ENCODE data around the gene RIF1.

RIF1 gene

DNA sequence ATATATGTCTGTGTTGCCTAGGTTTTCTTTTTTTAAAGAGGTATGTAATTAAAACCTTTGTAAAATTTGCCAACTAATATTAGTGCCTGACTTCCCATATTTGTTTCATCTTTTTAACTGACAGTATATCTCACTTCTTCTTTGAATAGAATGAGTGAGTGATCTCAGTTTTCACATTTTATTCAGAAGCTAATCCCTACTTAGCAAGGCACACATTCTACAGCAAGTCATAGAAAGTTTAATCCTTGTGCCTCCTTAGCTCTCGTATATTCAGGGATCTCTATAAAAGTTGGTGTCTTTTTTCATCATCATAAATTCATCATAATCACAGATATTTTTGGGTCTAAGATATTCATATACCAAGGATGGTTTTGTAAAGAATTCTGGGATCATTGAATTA lies 66.6 kb downstream of the RIF1 start:
- Histone ChIP-seq H3K36me3 (ENCODE audit: insufficient read depth, low read length) (peaks cover 30% of the 10 kb centered on the region), H3K79me2 (ENCODE audit: control insufficient read depth, insufficient read depth, low read length, unreplicated experiment) (no peaks in the 10 kb centered on the region), H3K4me1 (ENCODE audit: control insufficient read depth, insufficient read depth, low read length, unreplicated experiment) (no peaks in the 10 kb centered on the region), H3K27me3 (ENCODE audit: insufficient read depth, low read length) (no peaks in the 10 kb centered on the region), H2AFZ (ENCODE audit: low read length, unreplicated experiment) (no peak overlapping the region), H3K27ac (ENCODE audit: low read depth, low read length) (no peak overlapping the region), H3K4me3 (ENCODE audit: low read depth, low read length) (no peak overlapping the region)

DNA sequence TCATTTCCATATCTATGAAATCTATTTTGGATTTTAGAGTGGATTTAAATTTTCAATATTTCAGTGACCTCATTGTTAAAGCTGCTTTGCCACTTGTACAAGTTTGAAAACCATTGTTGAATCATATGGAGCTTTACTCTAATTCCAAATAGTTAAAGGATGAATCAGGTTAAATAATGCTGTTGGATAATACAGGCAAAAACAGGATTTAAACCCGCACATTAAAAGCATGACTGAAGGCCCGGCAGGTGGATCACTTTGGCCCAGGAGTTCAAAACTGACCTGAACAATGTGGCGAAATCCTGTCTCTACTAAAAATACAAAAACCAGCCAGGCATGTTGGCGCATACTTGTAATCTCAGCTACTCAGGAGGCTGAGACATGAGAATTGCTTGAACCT lies 68.3 kb downstream of the RIF1 start:
- Histone ChIP-seq H3K79me2 (ENCODE audit: control insufficient read depth, insufficient read depth, low read length, unreplicated experiment) (no peaks in the 10 kb centered on the region), H2AFZ (ENCODE audit: low read length, unreplicated experiment) (no peak overlapping the region), H3K4me3 (ENCODE audit: low read depth, low read length) (no peak overlapping the region), H3K27me3 (ENCODE audit: insufficient read depth, low read length) (no peaks in the 10 kb centered on the region), H3K4me1 (ENCODE audit: control insufficient read depth, insufficient read depth, low read length, unreplicated experiment) (no peaks in the 10 kb centered on the region), H3K27ac (ENCODE audit: low read depth, low read length) (no peak overlapping the region), H3K36me3 (ENCODE audit: insufficient read depth, low read length) (peaks cover 30% of the 10 kb centered on the region)

- H3K36me3 ChIP-seq (ENCODE audit: insufficient read depth, low read length), result peaks cover 8% of the 10 kb centered on the region; the same call in 1 of the 2 replicates
- no peaks in the 10 kb centered on the region for H3K27me3 ChIP-seq (ENCODE audit: insufficient read depth, low read length)
- H3K79me2 ChIP-seq (ENCODE audit: control insufficient read depth, insufficient read depth, low read length, unreplicated experiment), result no peaks in the 10 kb centered on the region
- H3K27ac ChIP-seq (ENCODE audit: low read depth, low read length), result no peak overlapping the region
- no peak overlapping the region for H3K4me3 ChIP-seq (ENCODE audit: low read depth, low read length)
- H2AFZ ChIP-seq (ENCODE audit: low read length, unreplicated experiment), result no peak overlapping the region
- H3K4me1 ChIP-seq (ENCODE audit: control insufficient read depth, insufficient read depth, low read length, unreplicated experiment), result no peaks in the 10 kb centered on the region
These were observed 72.0 kb downstream of the RIF1 start for GRCh38 chr2:151481744-151482143.

- H3K27ac ChIP-seq (ENCODE audit: low read depth, low read length), result no peak overlapping the region
- no peaks in the 10 kb centered on the region for H3K27me3 ChIP-seq (ENCODE audit: insufficient read depth, low read length)
- no peak overlapping the region for H3K4me3 ChIP-seq (ENCODE audit: low read depth, low read length)
- H2AFZ ChIP-seq (ENCODE audit: low read length, unreplicated experiment), result no peak overlapping the region
- H3K79me2 ChIP-seq (ENCODE audit: control insufficient read depth, insufficient read depth, low read length, unreplicated experiment), result no peaks in the 10 kb centered on the region
- no peaks in the 10 kb centered on the region for H3K4me1 ChIP-seq (ENCODE audit: control insufficient read depth, insufficient read depth, low read length, unreplicated experiment)
- peaks cover 6% of the 10 kb centered on the region; the same call in 1 of the 2 replicates for H3K36me3 ChIP-seq (ENCODE audit: insufficient read depth, low read length)
These were observed 72.5 kb downstream of the RIF1 start for GRCh38 chr2:151482171-151482725.

GRCh38 chr2:151483546-151483945 lies 73.8 kb downstream of the RIF1 start:
- Histone ChIP-seq H3K4me1 (ENCODE audit: control insufficient read depth, insufficient read depth, low read length, unreplicated experiment) (no peaks in the 10 kb centered on the region), H3K27me3 (ENCODE audit: insufficient read depth, low read length) (no peaks in the 10 kb centered on the region), H3K4me3 (ENCODE audit: low read depth, low read length) (no peak overlapping the region), H3K36me3 (ENCODE audit: insufficient read depth, low read length) (peaks cover 6% of the 10 kb centered on the region; the same call in 1 of the 2 replicates), H2AFZ (ENCODE audit: low read length, unreplicated experiment) (no peak overlapping the region), H3K27ac (ENCODE audit: low read depth, low read length) (no peak overlapping the region), H3K79me2 (ENCODE audit: control insufficient read depth, insufficient read depth, low read length, unreplicated experiment) (no peaks in the 10 kb centered on the region)

DNA sequence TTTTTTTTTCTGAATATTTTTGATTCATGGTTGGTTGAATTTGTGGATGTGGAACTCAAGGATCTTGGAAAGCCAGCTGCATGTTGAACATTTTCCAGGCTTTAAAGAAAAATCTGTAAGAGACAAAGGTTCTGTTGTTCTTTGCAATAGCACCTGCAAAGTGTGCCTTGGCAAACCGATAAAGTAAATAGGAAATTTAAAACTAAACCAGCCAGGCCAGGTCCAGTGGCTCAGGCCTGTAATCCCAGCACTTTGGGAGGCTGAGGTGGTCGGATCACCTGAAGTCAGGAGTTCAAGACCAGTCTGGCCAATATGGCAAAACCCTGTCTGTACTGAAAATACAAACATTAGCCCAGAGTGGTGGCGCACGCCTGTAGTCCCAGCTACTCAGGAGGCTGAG lies 74.4 kb downstream of the RIF1 start:
- H3K27me3 ChIP-seq (ENCODE audit: insufficient read depth, low read length), result no peaks in the 10 kb centered on the region
- no peaks in the 10 kb centered on the region for H3K79me2 ChIP-seq (ENCODE audit: control insufficient read depth, insufficient read depth, low read length, unreplicated experiment)
- H3K27ac ChIP-seq (ENCODE audit: low read depth, low read length), result no peak overlapping the region
- H3K4me3 ChIP-seq (ENCODE audit: low read depth, low read length), result no peak overlapping the region
- no peak overlapping the region for H2AFZ ChIP-seq (ENCODE audit: low read length, unreplicated experiment)
- no peaks in the 10 kb centered on the region for H3K4me1 ChIP-seq (ENCODE audit: control insufficient read depth, insufficient read depth, low read length, unreplicated experiment)
- peaks cover 6% of the 10 kb centered on the region; the same call in 1 of the 2 replicates for H3K36me3 ChIP-seq (ENCODE audit: insufficient read depth, low read length)

DNA sequence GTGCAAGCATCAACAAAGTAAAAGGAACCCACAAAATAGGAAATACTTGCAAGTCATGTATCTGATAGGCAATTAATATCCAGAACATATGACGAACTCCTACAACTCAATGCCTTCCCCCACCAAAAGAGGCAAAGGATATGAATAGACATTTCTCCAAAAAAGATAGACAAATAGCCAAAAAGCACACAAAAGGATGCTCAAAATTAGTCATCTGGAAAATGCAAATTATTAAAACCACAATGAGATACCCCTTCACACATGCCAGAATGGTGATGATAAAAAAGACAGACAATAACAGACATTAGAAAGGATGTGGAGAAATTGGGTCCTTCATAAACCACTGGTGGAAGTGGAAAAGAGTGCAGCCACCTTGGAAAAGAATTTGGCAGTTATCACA lies 76.4 kb downstream of the RIF1 start:
- H3K27ac ChIP-seq (ENCODE audit: low read depth, low read length), result no peak overlapping the region
- H3K4me3 ChIP-seq (ENCODE audit: low read depth, low read length), result no peak overlapping the region
- H3K36me3 ChIP-seq (ENCODE audit: insufficient read depth, low read length), result no peaks in the 10 kb centered on the region; the same call in 1 of the 2 replicates

GRCh38 chr2:151490276-151490675 lies 80.6 kb downstream of the RIF1 start:
- H2AFZ ChIP-seq (ENCODE audit: low read length, unreplicated experiment), result no peak overlapping the region
- no peaks in the 10 kb centered on the region for H3K27me3 ChIP-seq (ENCODE audit: insufficient read depth, low read length)
- no peak overlapping the region for H3K4me3 ChIP-seq (ENCODE audit: low read depth, low read length)
- no peaks in the 10 kb centered on the region for H3K4me1 ChIP-seq (ENCODE audit: control insufficient read depth, insufficient read depth, low read length, unreplicated experiment)
- H3K27ac ChIP-seq (ENCODE audit: low read depth, low read length), result no peak overlapping the region
- no peaks in the 10 kb centered on the region for H3K79me2 ChIP-seq (ENCODE audit: control insufficient read depth, insufficient read depth, low read length, unreplicated experiment)
- no peaks in the 10 kb centered on the region for H3K36me3 ChIP-seq (ENCODE audit: insufficient read depth, low read length)

More for the DNA sequence above, 76.4 kb downstream of the RIF1 start:
- H3K79me2 ChIP-seq (ENCODE audit: control insufficient read depth, insufficient read depth, low read length, unreplicated experiment), result no peaks in the 10 kb centered on the region
- H2AFZ ChIP-seq (ENCODE audit: low read length, unreplicated experiment), result no peak overlapping the region
- no peaks in the 10 kb centered on the region for H3K27me3 ChIP-seq (ENCODE audit: insufficient read depth, low read length)
- H3K4me1 ChIP-seq (ENCODE audit: control insufficient read depth, insufficient read depth, low read length, unreplicated experiment), result no peaks in the 10 kb centered on the region

DNA sequence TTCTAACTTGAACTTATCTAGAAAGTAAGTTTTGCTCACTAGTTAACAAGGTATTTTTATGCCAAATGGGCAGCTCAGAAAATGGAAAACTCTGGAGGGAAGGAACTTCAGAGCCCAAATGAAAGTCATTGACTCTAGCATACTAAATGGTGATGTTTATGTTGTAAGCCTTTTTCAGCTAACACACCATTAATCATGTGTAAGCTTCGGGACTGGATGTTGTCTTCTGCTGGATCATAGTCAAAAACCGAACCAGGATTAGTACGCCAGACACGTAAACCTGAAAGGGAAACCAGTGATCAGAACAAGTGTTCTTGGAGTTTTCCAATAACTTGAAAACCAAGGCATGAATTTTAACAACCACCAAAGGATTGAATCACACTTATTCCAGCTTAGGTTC lies 81.8 kb downstream of the RIF1 start:
- Histone ChIP-seq H3K27ac (ENCODE audit: low read depth, low read length) (no peak overlapping the region), H3K27me3 (ENCODE audit: insufficient read depth, low read length) (no peaks in the 10 kb centered on the region), H3K79me2 (ENCODE audit: control insufficient read depth, insufficient read depth, low read length, unreplicated experiment) (no peaks in the 10 kb centered on the region), H3K4me1 (ENCODE audit: control insufficient read depth, insufficient read depth, low read length, unreplicated experiment) (no peaks in the 10 kb centered on the region), H3K36me3 (ENCODE audit: insufficient read depth, low read length) (no peaks in the 10 kb centered on the region), H3K4me3 (ENCODE audit: low read depth, low read length) (no peak overlapping the region), H2AFZ (ENCODE audit: low read length, unreplicated experiment) (no peak overlapping the region)

- no peak overlapping the region for H3K4me3 ChIP-seq (ENCODE audit: low read depth, low read length)
- no peak overlapping the region for H2AFZ ChIP-seq (ENCODE audit: low read length, unreplicated experiment)
- H3K27me3 ChIP-seq (ENCODE audit: insufficient read depth, low read length), result no peaks in the 10 kb centered on the region
- no peak overlapping the region for H3K27ac ChIP-seq (ENCODE audit: low read depth, low read length)
- no peaks in the 10 kb centered on the region for H3K4me1 ChIP-seq (ENCODE audit: control insufficient read depth, insufficient read depth, low read length, unreplicated experiment)
- H3K79me2 ChIP-seq (ENCODE audit: control insufficient read depth, insufficient read depth, low read length, unreplicated experiment), result no peaks in the 10 kb centered on the region
- no peaks in the 10 kb centered on the region for H3K36me3 ChIP-seq (ENCODE audit: insufficient read depth, low read length)
These were observed 88.5 kb downstream of the RIF1 start for GRCh38 chr2:151498178-151498577.

DNA sequence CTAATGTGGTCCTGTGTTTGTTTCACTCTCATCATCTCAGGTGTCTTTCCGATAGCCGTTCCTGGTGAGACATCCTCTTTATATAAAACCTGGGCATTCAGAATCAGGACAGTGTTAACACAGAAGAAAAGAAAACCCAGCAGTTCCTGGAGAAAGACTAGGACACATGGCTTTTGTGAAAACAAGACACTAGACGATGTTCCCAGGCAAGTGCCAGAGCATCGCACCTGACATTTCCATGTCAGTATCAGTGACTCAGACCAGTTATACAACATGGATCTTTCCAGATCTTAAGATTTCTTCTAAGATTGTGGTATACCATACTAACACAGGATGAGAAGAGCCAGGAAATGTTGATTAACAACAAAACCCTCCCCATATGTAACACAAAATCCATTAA lies 96.5 kb downstream of the RIF1 start:
- H3K36me3 ChIP-seq (ENCODE audit: insufficient read depth, low read length), result no peaks in the 10 kb centered on the region
- H3K4me1 ChIP-seq (ENCODE audit: control insufficient read depth, insufficient read depth, low read length, unreplicated experiment), result no peaks in the 10 kb centered on the region
- H3K79me2 ChIP-seq (ENCODE audit: control insufficient read depth, insufficient read depth, low read length, unreplicated experiment), result no peaks in the 10 kb centered on the region
- no peak overlapping the region for H3K27ac ChIP-seq (ENCODE audit: low read depth, low read length)
- H3K4me3 ChIP-seq (ENCODE audit: low read depth, low read length), result no peak overlapping the region
- no peaks in the 10 kb centered on the region for H3K27me3 ChIP-seq (ENCODE audit: insufficient read depth, low read length)
- H2AFZ ChIP-seq (ENCODE audit: low read length, unreplicated experiment), result no peak overlapping the region

Data from ACC112 (cell line).